OCI-LY1 (cell line): ENCODE data around the gene CDK11B.

ENCODE experiments used
- CTCF ChIP-seq: fragments of 200-600 bp; sonication (generic), shearing (Covaris generic); IDR thresholded peaks from 2 replicates; pipeline ENCODE4 v1.5.1; 2017; ENCODE audit warnings: mild to moderate bottlenecking, antibody characterized with exemption, low read length, moderate library complexity, mixed read lengths
- EZH2 ChIP-seq: fragments of 200-600 bp; sonication (generic), shearing (Covaris generic); IDR thresholded peaks from 2 replicates; pipeline ENCODE4 v1.8.0; 2017; ENCODE audit warnings: borderline replicate concordance, mixed run types, mild to moderate bottlenecking, antibody characterized with exemption, low read length, moderate library complexity, mixed read lengths

DNA sequence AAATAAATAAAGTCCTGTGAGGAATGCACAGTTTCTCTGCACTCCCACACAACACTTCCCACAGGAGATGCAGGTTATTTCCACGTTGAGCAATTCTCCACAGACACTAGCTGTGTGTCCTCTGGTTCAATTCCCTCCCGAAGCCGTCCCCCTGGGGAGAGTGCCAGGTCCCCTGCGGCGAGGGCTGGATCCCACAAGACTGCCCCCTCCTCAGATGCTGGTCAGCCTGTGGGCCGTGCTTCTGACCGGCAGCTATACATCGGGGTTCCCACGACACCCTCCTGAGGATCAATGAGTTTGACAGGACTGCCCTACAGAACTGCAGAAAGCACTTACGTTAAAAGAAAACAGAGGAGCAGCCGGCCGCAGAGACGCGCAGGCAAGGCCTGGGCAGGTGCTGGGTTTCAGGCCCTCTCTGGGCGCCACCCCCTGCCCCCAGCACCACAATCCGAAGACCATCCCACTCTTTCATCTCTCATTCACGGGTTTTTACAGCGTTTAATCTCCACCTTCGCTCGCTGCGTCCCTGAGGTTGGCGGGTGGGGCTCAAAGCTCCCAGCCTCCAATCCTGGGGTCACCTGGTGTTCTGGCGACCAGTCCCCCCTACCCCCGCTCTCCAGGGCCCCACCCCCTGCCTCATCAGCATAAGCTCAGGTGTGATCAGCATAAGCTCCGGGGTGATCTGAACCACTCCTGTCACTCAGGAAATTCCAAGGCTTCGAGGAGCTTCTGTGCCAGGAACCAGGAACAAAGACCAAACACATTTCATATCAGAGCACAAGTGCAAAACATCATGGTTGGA lies 24.5 kb upstream of the CDK11B start:
- TF ChIP-seq CTCF (no peak), EZH2 (no peak)
